AG04450 (cell line): ENCODE results near the gene IKZF1. TPM values are rescaled to one million over a fixed set of nuclear protein-coding genes. Genes with fewer than 3 reads are reported as not detected.

Source experiments
- CTCF ChIA-PET: fragments of 300-600, 350-600 bp; formaldehyde crosslinking; extraction: SDS; loops from one replicate; lab custom pipeline; 2022; ENCODE audit warnings: antibody characterized with exemption, inconsistent platforms; lab: Charles Lee
- POLR2A ChIA-PET: fragments of 350-600 bp; formaldehyde crosslinking; extraction: SDS; loops from one replicate; lab custom pipeline; 2021; ENCODE audit warnings: antibody characterized with exemption, inconsistent platforms; lab: Yijun Ruan, JAX
- DNase-seq: peaks from one replicate; pipeline ENCODE4 v3.0.0-alpha.2; 2011; ENCODE audit warnings: low read depth, low spot score
- H3K27ac ChIP-seq: one replicate; pipeline ENCODE4 v1.5.1; 2012; ENCODE audit warnings: low read depth, low read length, control low read depth
- H3K27me3 ChIP-seq: one replicate; pipeline ENCODE4 v1.6.0; 2012; ENCODE audit warnings: low read length; ENCODE audit not compliant: control insufficient read depth, insufficient read depth
- H3K4me3 ChIP-seq: 2 replicates; pipeline ENCODE4 v1.5.1; 2011; ENCODE audit warnings: mild to moderate bottlenecking, low read depth, low read length, control low read depth
- H3K9me3 ChIP-seq: 2 replicates; pipeline ENCODE4 v1.5.1; 2012; ENCODE audit warnings: low read length; ENCODE audit not compliant: control insufficient read depth, insufficient read depth
- polyA plus RNA-seq: library from polyadenylated mRNA; depleted of rRNA; stranded (reverse); fragments of >200 nt; gene quantifications from 2 replicates; pipeline ENCODE4 v1.2.3, GENCODE V29; 2011
- TF ChIP-seq, protein P1 (sequence below): IDR thresholded peaks from 2 replicates; pipeline ENCODE4 v1.5.1; 2011; ENCODE audit warnings: low read depth, low read length, control low read depth, inconsistent platforms

The IKZF1 gene
- polyA plus RNA-seq, 1 experiment: not detected

DNA sequence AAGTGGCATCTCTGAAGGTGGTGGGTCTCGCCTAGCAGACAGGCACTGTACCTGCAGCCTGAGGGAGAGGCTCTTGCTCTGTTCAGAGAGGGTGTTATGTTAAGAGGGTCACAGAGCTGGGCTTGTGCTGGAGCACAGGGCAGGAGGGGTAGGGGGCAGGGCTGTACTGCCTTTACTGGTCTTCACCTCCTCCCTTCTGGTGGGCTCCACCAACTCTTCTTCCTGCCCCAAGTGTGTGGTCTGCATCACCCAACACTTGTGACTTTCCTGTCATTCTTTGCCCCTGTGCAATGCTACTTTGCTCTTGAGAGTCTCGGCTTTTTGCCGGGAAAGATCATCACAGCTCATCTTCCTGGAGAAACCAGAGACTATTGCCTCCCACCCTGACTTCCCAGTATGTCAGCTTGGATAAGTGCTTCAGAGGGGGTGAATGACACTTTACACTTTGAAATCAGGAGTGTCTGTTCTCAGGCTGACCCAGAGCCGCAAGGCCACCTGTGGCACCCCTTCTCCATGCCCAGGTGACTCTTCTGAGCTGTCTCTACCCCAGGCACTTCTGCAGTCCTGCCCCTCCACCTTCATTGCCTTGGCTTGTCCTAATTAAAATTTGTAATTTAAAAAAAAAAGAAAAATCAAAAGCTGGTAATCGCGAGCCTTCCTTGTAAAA is 38.4 kb upstream of the IKZF1 start:
- TF ChIP-seq, protein P1, sequence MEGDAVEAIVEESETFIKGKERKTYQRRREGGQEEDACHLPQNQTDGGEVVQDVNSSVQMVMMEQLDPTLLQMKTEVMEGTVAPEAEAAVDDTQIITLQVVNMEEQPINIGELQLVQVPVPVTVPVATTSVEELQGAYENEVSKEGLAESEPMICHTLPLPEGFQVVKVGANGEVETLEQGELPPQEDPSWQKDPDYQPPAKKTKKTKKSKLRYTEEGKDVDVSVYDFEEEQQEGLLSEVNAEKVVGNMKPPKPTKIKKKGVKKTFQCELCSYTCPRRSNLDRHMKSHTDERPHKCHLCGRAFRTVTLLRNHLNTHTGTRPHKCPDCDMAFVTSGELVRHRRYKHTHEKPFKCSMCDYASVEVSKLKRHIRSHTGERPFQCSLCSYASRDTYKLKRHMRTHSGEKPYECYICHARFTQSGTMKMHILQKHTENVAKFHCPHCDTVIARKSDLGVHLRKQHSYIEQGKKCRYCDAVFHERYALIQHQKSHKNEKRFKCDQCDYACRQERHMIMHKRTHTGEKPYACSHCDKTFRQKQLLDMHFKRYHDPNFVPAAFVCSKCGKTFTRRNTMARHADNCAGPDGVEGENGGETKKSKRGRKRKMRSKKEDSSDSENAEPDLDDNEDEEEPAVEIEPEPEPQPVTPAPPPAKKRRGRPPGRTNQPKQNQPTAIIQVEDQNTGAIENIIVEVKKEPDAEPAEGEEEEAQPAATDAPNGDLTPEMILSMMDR: no peak
- no peak overlapping the region for H3K4me3 ChIP-seq
- H3K9me3 ChIP-seq: no peaks in the 10 kb centered on the region
- ChIA-PET CTCF (interaction anchor here (1.2 kb wide), 1 partner anchor 895 kb away, joined by 4 read pairs; no protein-coding TSS in a partner anchor), POLR2A (no interaction called here)
- no peak overlapping the region for H3K27ac ChIP-seq
- H3K27me3 ChIP-seq: no peaks in the 10 kb centered on the region
- no peak for DNase-seq

DNA sequence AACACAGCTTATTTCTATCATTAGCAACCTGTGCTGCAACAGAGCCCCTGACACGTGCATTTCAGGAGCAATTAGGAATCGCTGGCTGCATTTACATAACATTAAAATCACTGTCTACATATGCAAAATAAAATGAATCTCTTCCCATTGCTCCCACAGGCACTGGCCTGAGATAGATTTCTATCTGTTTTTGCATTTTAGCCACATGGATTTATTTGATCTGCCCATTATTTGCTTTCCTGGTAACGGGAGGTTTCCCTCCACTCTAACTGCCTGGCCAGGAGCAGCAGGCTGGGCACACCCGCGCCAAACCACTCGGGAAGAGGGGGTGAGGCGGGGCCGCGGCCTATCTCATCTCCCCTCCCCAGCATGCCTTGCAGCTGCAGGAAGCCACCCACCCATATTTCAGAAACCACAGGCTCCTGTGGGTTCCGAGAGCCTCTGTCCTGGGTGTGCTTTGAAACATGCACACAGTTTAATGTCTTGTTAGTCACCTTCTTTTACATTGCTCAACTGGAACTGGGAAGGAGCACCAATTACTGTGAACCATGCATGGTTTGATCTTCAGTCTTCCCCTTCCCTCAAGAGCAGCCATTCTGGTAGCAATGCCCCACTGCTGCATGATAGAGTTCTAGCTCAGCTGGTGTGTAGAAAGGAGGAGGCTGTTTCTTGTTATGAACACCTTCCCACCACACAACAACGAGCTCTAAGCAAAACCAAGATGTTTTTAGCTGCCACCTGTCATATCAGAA is 37.7 kb upstream of the IKZF1 start:
- no peaks in the 10 kb centered on the region for H3K9me3 ChIP-seq
- no peak for DNase-seq
- POLR2A ChIA-PET: no interaction called here
- no peaks in the 10 kb centered on the region for H3K27me3 ChIP-seq
- H3K4me3 ChIP-seq: no peak overlapping the region
- TF ChIP-seq, protein P1: no peak
- H3K27ac ChIP-seq: no peak overlapping the region
- CTCF ChIA-PET: interaction anchor here (1.2 kb wide), 1 partner anchor 894 kb away, joined by 4 read pairs; no protein-coding TSS in a partner anchor

DNA sequence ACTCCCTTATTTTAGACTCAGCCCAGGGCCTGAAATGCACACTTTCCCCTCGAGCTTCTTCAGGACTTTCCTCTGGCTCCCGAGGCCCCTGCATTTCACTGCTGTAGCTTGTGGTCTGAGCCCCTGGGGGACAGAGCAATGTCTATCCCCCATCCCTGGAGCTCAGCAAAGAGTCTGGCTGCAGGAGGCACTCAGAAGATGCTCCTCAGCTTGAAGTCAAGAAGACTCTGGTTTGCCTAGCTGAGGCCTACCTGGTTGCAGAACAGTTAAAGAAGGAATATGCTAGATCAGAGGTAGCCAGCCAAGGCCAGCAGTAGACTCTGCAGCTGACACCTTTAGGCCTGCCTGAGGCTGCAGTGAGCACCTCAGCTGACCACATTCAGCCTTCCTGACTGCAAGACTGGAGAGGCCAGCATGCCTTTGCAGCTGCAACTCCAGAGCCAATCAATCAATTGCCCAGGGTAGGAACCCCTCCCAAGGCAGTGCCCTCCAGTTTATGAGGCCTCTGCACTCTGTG is 36.9 kb upstream of the IKZF1 start:
- TF ChIP-seq, protein P1: no peak

DNA sequence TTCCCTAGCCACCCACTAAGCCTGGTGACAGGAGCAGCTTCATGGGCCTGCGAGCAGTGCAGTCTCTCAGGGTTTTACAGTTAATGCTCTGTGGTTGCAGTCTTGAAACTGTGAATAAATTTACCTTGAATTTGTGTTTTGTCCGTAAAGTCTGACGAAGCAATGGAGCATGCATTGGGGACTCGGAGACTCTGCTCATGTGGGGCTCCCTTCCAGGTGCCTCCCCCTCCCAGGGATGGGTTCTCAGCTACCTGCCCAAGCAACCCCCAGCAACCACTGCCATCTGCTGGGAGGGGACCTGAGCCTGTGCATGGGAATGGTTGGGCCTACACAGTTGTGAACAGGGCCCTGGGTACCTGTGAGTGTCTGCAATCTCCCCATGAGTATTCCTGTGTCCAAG is 36.3 kb upstream of the IKZF1 start:
- CTCF ChIA-PET: no interaction called here
- H3K4me3 ChIP-seq: no peak overlapping the region
- POLR2A ChIA-PET: no interaction called here

More for the DNA sequence above, 36.9 kb upstream of the IKZF1 start:
- H3K4me3 ChIP-seq: no peak overlapping the region
- no peaks in the 10 kb centered on the region for H3K27me3 ChIP-seq
- no peaks in the 10 kb centered on the region for H3K9me3 ChIP-seq
- CTCF ChIA-PET: no interaction called here
- POLR2A ChIA-PET: no interaction called here
- no peak overlapping the region for H3K27ac ChIP-seq
- DNase-seq: no peak

More for the DNA sequence above, 36.3 kb upstream of the IKZF1 start:
- Histone ChIP-seq H3K9me3 (no peaks in the 10 kb centered on the region), H3K27me3 (no peaks in the 10 kb centered on the region), H3K27ac (no peak overlapping the region)
- TF ChIP-seq, protein P1: no peak
- no peak for DNase-seq
